ENCODE results near the gene CYP4F22.

DNA sequence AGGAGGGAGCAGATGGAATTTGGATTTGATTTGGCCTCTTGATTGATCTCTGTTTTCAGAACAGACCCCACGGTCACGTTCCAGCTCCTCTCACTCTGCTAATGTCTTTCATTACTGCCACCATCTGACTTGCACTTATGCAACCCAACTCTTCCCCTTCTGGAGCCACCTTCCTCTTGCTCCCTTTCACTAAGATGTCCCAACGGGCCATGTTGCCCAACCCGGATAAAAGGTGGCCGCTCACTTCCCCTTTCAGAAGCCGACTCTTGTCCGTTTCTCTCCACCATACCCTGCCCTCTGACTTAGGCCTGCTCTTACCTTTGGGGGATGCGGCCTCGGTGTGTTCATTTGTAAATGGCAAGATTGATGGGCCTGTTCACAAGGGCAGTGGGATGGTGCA lies 79.3 kb downstream of the CYP4F22 start:
- TF ChIP-seq POLR2A (IDR thresholded peaks at IDR 0.05) = no peak
- peak; percentile 16 to 26 for TF ChIP-seq POLR2AphosphoS5 (IDR thresholded peaks at IDR 0.05)
- peak in 1 of 4 donors; percentile 4 for TF ChIP-seq EP300 (IDR thresholded peaks at IDR 0.05)
- TF ChIP-seq, protein P1, sequence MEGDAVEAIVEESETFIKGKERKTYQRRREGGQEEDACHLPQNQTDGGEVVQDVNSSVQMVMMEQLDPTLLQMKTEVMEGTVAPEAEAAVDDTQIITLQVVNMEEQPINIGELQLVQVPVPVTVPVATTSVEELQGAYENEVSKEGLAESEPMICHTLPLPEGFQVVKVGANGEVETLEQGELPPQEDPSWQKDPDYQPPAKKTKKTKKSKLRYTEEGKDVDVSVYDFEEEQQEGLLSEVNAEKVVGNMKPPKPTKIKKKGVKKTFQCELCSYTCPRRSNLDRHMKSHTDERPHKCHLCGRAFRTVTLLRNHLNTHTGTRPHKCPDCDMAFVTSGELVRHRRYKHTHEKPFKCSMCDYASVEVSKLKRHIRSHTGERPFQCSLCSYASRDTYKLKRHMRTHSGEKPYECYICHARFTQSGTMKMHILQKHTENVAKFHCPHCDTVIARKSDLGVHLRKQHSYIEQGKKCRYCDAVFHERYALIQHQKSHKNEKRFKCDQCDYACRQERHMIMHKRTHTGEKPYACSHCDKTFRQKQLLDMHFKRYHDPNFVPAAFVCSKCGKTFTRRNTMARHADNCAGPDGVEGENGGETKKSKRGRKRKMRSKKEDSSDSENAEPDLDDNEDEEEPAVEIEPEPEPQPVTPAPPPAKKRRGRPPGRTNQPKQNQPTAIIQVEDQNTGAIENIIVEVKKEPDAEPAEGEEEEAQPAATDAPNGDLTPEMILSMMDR (IDR thresholded peaks at IDR 0.05) = no peak
